Right cardiac atrium (tissue), 5 donors: Measurements from ENCODE around the gene PROSER3. TPM values are rescaled to one million over a fixed set of nuclear protein-coding genes. Genes with fewer than 3 reads are reported as not detected.

Source experiments
- ATAC-seq, 2 donors: fragments of 200-7000 bp; cut with Tn5 transposase; one replicate each; pipeline versions ENCODE4 v1.8.0 to v1.9.1; 2020; ENCODE audit warnings: moderate library complexity in 2 of 2, mild to moderate bottlenecking in 1 of 2
- DNase-seq, 3 donors: peaks; one replicate each; pipeline ENCODE4 v3.0.0-alpha.2; 2020
- H3K27ac ChIP-seq: one replicate; pipeline ENCODE4 v1.5.1; 2013; ENCODE audit warnings: mild to moderate bottlenecking, low read length, control low read depth, moderate library complexity
- H3K27me3 ChIP-seq: one replicate; pipeline ENCODE4 v1.6.1; 2013; ENCODE audit not compliant: control insufficient read depth, insufficient read depth
- H3K4me1 ChIP-seq: one replicate; pipeline ENCODE4 v1.6.1; 2013; ENCODE audit warnings: low read length; ENCODE audit not compliant: control insufficient read depth, insufficient read depth
- H3K4me3 ChIP-seq: one replicate; pipeline ENCODE4 v1.5.1; 2013; ENCODE audit warnings: low read length, control low read depth
- H3K9me3 ChIP-seq: one replicate; pipeline ENCODE4 v1.6.1; 2013; ENCODE audit warnings: low read length; ENCODE audit not compliant: control insufficient read depth
- WGBS: extraction: QIAGEN DNeasy Blood & Tissue Kit; methylation state at CpG from one replicate; pipeline ENCODE4 v1.1.7; 2013; 5-methylcytosine and 5-hydroxymethylcytosine counted together
- intact Hi-C, 4 donors: fragments of 100-400 bp; cut with DNase I; formaldehyde crosslinking; loops; one replicate each; pipeline versions ENCODE4 v1.11.0 to v1.14.0; 2022 to 2023
- polyA plus RNA-seq: library from polyadenylated mRNA; stranded (reverse); fragments of 200-250 nt; gene quantifications from one replicate; pipeline ENCODE4 v1.2.3, GENCODE V29; 2013
- total RNA-seq, 4 donors: library from RNA; stranded (reverse); fragmentation: NEBNext Ultra II Directional; extraction: Animal tissue kit (Norgen Biotek cat#: 25700); gene quantifications; one replicate each; pipeline ENCODE4 v1.2.1, GENCODE V29; 2021
- donor health status: healthy with polysubstance abuse.
- donor health status: DM: no; HTN: yes; CAD: no.
- donor health status: DM: no; HTN: no; CAD: no.
- donor health status: DM: no; HTN: yes; CAD: no; lungs with severe emphysema.
- donor health status: DM: yes; HTN: yes; CAD: no.

Gene PROSER3
- total and polyA plus RNA-seq, 5 donors: 5.6 to 10.3 (median 7.1) TPM

GRCh38 chr19:35731779-35732405, 26.1 kb upstream of the PROSER3 start:
- H3K27me3 ChIP-seq: no peaks in the 10 kb centered on the region
- DNase-seq (peak; percentile 10 to 60 (median 55)), ATAC-seq (peak in 1 of 2 donors; percentile 3)
- intact Hi-C loops: no loop called here
- H3K9me3 ChIP-seq: no peaks in the 10 kb centered on the region
- H3K27ac ChIP-seq: no peak overlapping the region
- no peaks in the 10 kb centered on the region for H3K4me1 ChIP-seq
- WGBS: 84% methylated on average over 21 of the region's 21 CpGs
- H3K4me3 ChIP-seq: no peak overlapping the region

- no peak overlapping the region for H3K4me3 ChIP-seq
Observed at GRCh38 chr19:35732540-35733179, 25.3 kb upstream of the PROSER3 start.

GRCh38 chr19:35733180-35734125, 24.5 kb upstream of the PROSER3 start:
- intact Hi-C loops: no loop called here
- Histone ChIP-seq H3K4me3 (no peak overlapping the region), H3K27me3 (no peaks in the 10 kb centered on the region), H3K4me1 (no peaks in the 10 kb centered on the region), H3K9me3 (no peaks in the 10 kb centered on the region), H3K27ac (no peak overlapping the region)
- DNase-seq (peak in 2 of 3 donors; percentile 47 to 54), ATAC-seq (no peak)
- WGBS: 90% methylated on average over 35 of the region's 35 CpGs

More at GRCh38 chr19:35732540-35733179, 25.3 kb upstream of the PROSER3 start:
- Histone ChIP-seq H3K9me3 (no peaks in the 10 kb centered on the region), H3K27me3 (no peaks in the 10 kb centered on the region), H3K27ac (no peak overlapping the region), H3K4me1 (no peaks in the 10 kb centered on the region)
- ATAC-seq (peak in 1 of 2 donors; percentile 2), DNase-seq (peak; percentile 22 to 60 (median 58))
- intact Hi-C loops: no loop called here
- 87% methylated on average over 25 of the region's 25 CpGs for WGBS

GRCh38 chr19:35734273-35734672, 23.7 kb upstream of the PROSER3 start:
- no peaks in the 10 kb centered on the region for H3K4me1 ChIP-seq
- no peak overlapping the region for H3K4me3 ChIP-seq
- intact Hi-C loops: no loop called here
- ATAC-seq (no peak), DNase-seq (peak in 1 of 3 donors; percentile 11)
- WGBS: 93% methylated on average over 8 of the region's 8 CpGs
- no peaks in the 10 kb centered on the region for H3K27me3 ChIP-seq
- no peak overlapping the region for H3K27ac ChIP-seq
- no peaks in the 10 kb centered on the region for H3K9me3 ChIP-seq

DNA sequence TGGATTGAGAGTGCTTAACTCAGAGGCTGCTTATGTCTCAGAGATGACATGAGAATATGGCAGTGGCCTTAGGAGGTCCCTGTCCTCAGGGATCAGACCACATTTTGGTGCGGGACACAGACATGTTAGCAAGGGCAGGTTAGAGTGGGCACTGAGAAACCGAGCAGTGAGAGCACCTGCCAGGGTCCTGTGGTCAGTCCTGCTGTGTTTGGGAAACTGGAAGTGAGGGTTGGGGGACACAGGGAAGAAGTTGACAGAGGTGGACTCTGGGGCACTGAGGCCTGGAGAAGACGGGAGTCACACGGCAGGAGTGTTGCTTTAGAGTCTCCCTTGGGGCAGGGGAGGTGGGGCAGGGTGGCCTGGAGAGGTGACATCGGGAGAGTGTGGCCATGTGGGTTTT, 23.1 kb upstream of the PROSER3 start:
- intact Hi-C loops: no loop called here
- H3K9me3 ChIP-seq: no peaks in the 10 kb centered on the region
- no peaks in the 10 kb centered on the region for H3K4me1 ChIP-seq
- 76% methylated on average over 5 of the region's 5 CpGs for WGBS
- no peak overlapping the region for H3K27ac ChIP-seq
- no peak overlapping the region for H3K4me3 ChIP-seq
- H3K27me3 ChIP-seq: no peaks in the 10 kb centered on the region
- ATAC-seq (no peak), DNase-seq (no peak)

DNA sequence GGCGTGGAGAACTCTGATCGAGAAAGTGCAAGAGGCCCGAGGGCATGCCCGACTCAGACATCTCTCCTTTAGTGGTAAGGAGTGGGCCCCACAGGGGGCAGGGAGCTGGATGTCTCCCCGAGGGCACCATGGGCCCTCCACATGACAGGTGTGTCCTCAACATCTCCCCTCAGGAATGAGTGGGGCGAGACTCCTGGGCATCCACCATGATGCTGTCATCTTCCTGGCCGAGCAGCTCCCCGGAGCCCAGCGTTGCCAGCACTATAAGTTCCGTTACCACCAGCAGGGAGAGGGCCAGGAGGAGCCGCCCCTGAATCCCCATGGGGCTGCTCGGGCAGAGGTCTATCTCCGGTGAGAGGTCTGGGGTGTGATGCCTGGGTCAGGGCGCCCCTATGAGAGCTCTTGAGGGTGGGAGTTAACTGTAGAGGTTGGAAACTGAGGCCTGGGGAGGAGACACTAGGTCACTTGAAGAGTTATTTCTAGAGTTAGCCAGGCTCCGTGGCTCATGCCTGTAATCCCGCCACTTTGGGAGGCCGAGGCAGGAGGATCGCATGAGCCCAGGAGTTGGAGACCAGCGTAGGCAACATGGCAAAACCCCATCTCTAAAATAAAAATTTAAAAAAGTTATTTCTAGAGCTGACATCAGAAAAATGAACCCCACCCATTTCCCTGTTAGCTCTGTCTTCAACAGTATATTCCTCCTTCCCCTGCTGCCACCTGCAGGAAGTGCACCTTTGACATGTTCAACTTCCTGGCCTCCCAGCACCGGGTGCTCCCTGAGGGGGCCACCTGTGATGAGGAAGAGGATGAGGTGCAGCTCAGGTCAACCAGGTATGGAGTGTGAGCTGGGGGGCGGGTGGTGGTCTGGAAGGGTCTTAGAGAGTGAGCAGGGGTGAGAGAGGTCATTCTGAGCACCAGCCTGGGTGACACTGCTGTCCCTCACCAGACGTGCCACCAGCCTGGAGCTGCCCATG, 20.8 kb upstream of the PROSER3 start:
- DNase-seq: peak in 1 of 3 donors; percentile 8
- Histone ChIP-seq H3K9me3 (no peaks in the 10 kb centered on the region), H3K27ac (no peak overlapping the region), H3K4me1 (no peaks in the 10 kb centered on the region), H3K27me3 (no peaks in the 10 kb centered on the region), H3K4me3 (no peak overlapping the region)
- intact Hi-C loops: no loop called here
- 88% methylated on average over 22 of the region's 22 CpGs for WGBS
- no peak for ATAC-seq

- Histone ChIP-seq H3K9me3 (no peaks in the 10 kb centered on the region), H3K27me3 (no peaks in the 10 kb centered on the region), H3K4me3 (no peak overlapping the region), H3K4me1 (no peaks in the 10 kb centered on the region), H3K27ac (no peak overlapping the region)
- peak in 1 of 3 donors; percentile 28 for DNase-seq
- 89% methylated on average over 37 of the region's 37 CpGs for WGBS
- intact Hi-C loops: no loop called here
- ATAC-seq: no peak
Observed at GRCh38 chr19:35738021-35738886, 19.7 kb upstream of the PROSER3 start.

DNA sequence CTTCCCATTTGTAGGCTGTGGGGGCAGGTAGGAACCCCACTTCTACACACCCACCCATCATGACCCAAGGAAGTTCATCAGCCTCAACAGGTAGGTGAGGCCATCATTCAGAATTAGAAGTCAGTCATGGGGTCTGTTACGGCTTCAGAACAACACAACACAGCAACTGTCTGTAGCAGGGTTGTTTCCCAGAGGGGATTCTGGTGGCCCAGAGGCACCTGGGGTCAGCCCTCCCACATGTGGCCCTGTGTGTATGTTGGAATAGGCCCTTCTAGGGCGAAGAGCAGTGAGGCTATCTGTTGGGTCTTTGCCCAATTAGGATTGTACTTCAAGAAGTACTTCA, 19.1 kb upstream of the PROSER3 start:
- Histone ChIP-seq H3K27ac (no peak overlapping the region), H3K4me1 (no peaks in the 10 kb centered on the region), H3K4me3 (no peak overlapping the region), H3K27me3 (no peaks in the 10 kb centered on the region), H3K9me3 (no peaks in the 10 kb centered on the region)
- no peak for DNase-seq
- ATAC-seq: no peak
- intact Hi-C loops: no loop called here
- WGBS: 82% methylated on average over 2 of the region's 2 CpGs

- peaks cover 4% of the 10 kb centered on the region for H3K4me1 ChIP-seq
- 71% methylated on average over 29 of the region's 29 CpGs for WGBS
- no peak overlapping the region for H3K4me3 ChIP-seq
- H3K27ac ChIP-seq: no peak overlapping the region
- peak in 2 of 3 donors; percentile 32 to 76 for DNase-seq
- H3K27me3 ChIP-seq: no peaks in the 10 kb centered on the region
- no peak for ATAC-seq
- H3K9me3 ChIP-seq: no peaks in the 10 kb centered on the region
- intact Hi-C loops: no loop called here
Observed at GRCh38 chr19:35739275-35740107, 18.5 kb upstream of the PROSER3 start.
